GM23248 (cell line): Measurements from ENCODE around the gene MYH9. TPM values are rescaled to one million over a fixed set of nuclear protein-coding genes. Genes with fewer than 3 reads are reported as not detected.
A peak's percentile ranks its signal among the peaks of the same experiment; 100 is the strongest.

Experiments used
- DNase-seq: peaks from one replicate; pipeline ENCODE4 v3.0.0-alpha.2; 2015
- H2AFZ ChIP-seq: fragments of 200-600 bp; sonication (generic); 2 replicates; pipeline ENCODE4 v1.6.1; 2016; ENCODE audit warnings: antibody characterized with exemption
- H3F3A ChIP-seq: fragments of 200-600 bp; sonication (generic); 2 replicates; pipeline ENCODE4 v1.6.1; 2016; ENCODE audit warnings: mild to moderate bottlenecking, antibody characterized with exemption, mixed run types; ENCODE audit not compliant: insufficient read depth
- H3K27ac ChIP-seq: fragments of 200-600 bp; sonication (generic); 2 replicates; pipeline ENCODE4 v1.5.1; 2016; ENCODE audit warnings: mild to moderate bottlenecking
- H3K27me3 ChIP-seq: fragments of 200-600 bp; sonication (generic); replicated peaks from 2 replicates; pipeline ENCODE4 v1.6.1; 2016; ENCODE audit warnings: mild to moderate bottlenecking; ENCODE audit not compliant: insufficient read depth
- H3K36me3 ChIP-seq: fragments of 200-600 bp; sonication (generic); 2 replicates; pipeline ENCODE4 v1.6.1; 2016; ENCODE audit warnings: low read depth, mild to moderate bottlenecking
- H3K4me1 ChIP-seq: fragments of 200-600 bp; sonication (generic); 2 replicates; pipeline ENCODE4 v1.6.1; 2016; ENCODE audit warnings: mild to moderate bottlenecking; ENCODE audit not compliant: insufficient read depth
- H3K4me2 ChIP-seq: fragments of 200-600 bp; sonication (generic); one replicate; pipeline ENCODE4 v1.6.1; 2016; ENCODE audit warnings: mild to moderate bottlenecking; ENCODE audit not compliant: unreplicated experiment
- H3K4me3 ChIP-seq: fragments of 200-600 bp; sonication (generic); 2 replicates; pipeline ENCODE4 v1.5.1; 2016; ENCODE audit warnings: mild to moderate bottlenecking
- H3K79me2 ChIP-seq: fragments of 200-600 bp; sonication (generic); 2 replicates; pipeline ENCODE4 v1.6.1; 2016; ENCODE audit warnings: mild to moderate bottlenecking; ENCODE audit not compliant: insufficient read depth
- H3K9ac ChIP-seq: fragments of 200-600 bp; sonication (generic); 2 replicates; pipeline ENCODE4 v1.6.1; 2016; ENCODE audit warnings: mild to moderate bottlenecking
- H3K9me2 ChIP-seq: fragments of 200-600 bp; sonication (generic); 2 replicates; pipeline ENCODE4 v1.6.1; 2016; ENCODE audit warnings: mixed run types, mild to moderate bottlenecking, moderate library complexity; ENCODE audit not compliant: insufficient read depth
- H3K9me3 ChIP-seq: fragments of 200-600 bp; sonication (generic); one replicate; pipeline ENCODE4 v1.6.1; 2017; ENCODE audit warnings: low read depth
- H4K20me1 ChIP-seq: fragments of 200-600 bp; sonication (generic); 2 replicates; pipeline ENCODE4 v1.6.0; 2016; ENCODE audit not compliant: insufficient read depth
- EZH2 ChIP-seq: fragments of 200-600 bp; sonication (generic); IDR thresholded peaks from 2 replicates; pipeline ENCODE4 v1.6.1; 2018; ENCODE audit warnings: antibody characterized with exemption, mild to moderate bottlenecking; ENCODE audit not compliant: insufficient read depth, poor library complexity, severe bottlenecking
- EZH2phosphoT487 ChIP-seq: fragments of 200-600 bp; sonication (generic); IDR thresholded peaks from 2 replicates; pipeline ENCODE4 v1.6.1; 2018; ENCODE audit warnings: antibody characterized with exemption, moderate library complexity, mild to moderate bottlenecking, low read depth; ENCODE audit not compliant: insufficient read depth
- WGBS, 2 experiments: methylation state at CpG; one replicate each; pipeline ENCODE4 v1.1.6; 2015 to 2017; ENCODE audit warnings: low lambda C conversion rate in 2 of 2, low coverage in 1 of 2; ENCODE audit errors: missing lambda C conversion rate in 2 of 2; 5-methylcytosine and 5-hydroxymethylcytosine counted together
- in situ Hi-C: fragments of 300-500 bp; cut with MboI; formaldehyde crosslinking; loops from 2 replicates; pipeline ENCODE4 v1.15.0; 2020
- polyA plus RNA-seq: library from polyadenylated mRNA; unstranded; fragments of >200 nt; fragmentation: Nextera tagmentation; extraction: Ambion mirVana; gene quantifications from 2 replicates; pipeline ENCODE4 v1.2.1, GENCODE V29; 2016
- total RNA-seq: library from RNA; depleted of rRNA; stranded (reverse); fragments of >200 nt; shearing (Covaris generic); gene quantifications from 2 replicates; pipeline ENCODE4 v1.2.3, GENCODE V29; 2014

The MYH9 gene
- total and polyA plus RNA-seq, 2 experiments from 2014 or later = 287 to 420 TPM

DNA sequence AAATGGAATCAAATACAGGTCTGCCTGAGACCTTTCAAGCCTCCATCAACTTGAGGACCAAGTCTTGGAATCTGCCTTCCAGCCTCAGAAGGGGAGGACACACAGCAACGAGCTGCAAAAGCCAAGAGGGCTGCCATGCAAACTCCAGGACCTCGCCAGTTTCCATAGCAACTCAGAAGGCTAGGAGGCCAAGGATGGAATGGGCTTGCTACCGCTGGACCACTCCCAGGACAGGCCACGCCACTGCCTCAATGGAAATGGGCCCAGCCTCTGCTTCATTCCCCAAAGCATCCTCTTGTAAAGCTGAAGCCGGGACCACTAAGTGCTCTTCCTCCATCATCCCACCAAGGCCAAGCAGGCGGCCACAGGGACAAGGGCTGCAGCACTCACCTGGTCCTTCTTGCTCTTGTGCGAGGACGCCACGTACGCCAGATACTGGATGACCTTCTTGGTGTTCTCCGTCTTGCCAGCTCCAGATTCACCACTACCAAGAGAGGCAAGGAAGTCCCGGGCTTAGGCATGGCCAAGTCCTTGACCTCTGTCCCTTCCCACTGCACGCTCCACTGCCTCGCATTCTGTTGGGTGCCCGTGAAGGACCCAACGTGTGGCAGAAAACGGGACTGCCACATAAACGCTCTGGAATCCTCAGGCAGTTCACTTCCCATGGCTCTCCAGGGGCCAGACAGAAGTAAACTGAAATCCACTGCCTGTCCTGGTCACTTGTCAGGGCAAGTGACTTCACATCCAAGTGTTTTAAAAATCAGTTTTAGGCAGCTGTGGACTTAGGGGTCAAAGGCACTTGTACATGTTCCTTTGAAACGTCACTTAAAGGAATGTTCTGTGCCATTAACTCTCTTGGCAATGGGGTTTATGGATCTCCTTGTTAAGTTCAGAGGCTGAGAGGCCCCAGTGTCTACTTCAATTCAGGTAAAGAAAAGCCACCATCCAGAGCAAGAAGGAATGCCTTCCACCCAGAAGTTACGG lies 61.3 kb downstream of the MYH9 start:
- WGBS, 2 experiments = 90% methylated on average over 20 of the region's 20 CpGs
- H3K4me1 ChIP-seq = peaks cover 63% of the 10 kb centered on the region
- TF ChIP-seq EZH2phosphoT487 (no peak), EZH2 (no peak)
- H3K79me2 ChIP-seq = peaks cover 100% of the 10 kb centered on the region
- no peak overlapping the region for H2AFZ ChIP-seq
- H3K9me2 ChIP-seq = no peaks in the 10 kb centered on the region
- peaks cover 79% of the 10 kb centered on the region for H3F3A ChIP-seq
- no peak overlapping the region for H3K9ac ChIP-seq
- H3K36me3 ChIP-seq = peaks cover 29% of the 10 kb centered on the region
- no peak for DNase-seq
- H3K27ac ChIP-seq = peak overlapping the region; percentile 90; the same call in 1 of the 2 replicates
- in situ Hi-C loops = no loop called here
- H3K4me3 ChIP-seq = no peak overlapping the region
- H3K9me3 ChIP-seq = no peaks in the 10 kb centered on the region
- no peak overlapping the region for H3K4me2 ChIP-seq
- H4K20me1 ChIP-seq = no peaks in the 10 kb centered on the region
- no peaks in the 10 kb centered on the region for H3K27me3 ChIP-seq

- Histone ChIP-seq H3K79me2 (peaks cover 100% of the 10 kb centered on the region), H3K27me3 (no peaks in the 10 kb centered on the region), H3K27ac (peak overlapping the region; percentile 90), H3K36me3 (peaks cover 39% of the 10 kb centered on the region), H3K9ac (peak overlapping the region; percentile 76), H3K9me3 (no peaks in the 10 kb centered on the region), H3K9me2 (no peaks in the 10 kb centered on the region), H3K4me1 (peaks cover 52% of the 10 kb centered on the region), H4K20me1 (no peaks in the 10 kb centered on the region), H3F3A (peaks cover 74% of the 10 kb centered on the region), H3K4me3 (peak overlapping the region; percentile 11; the same call in 1 of the 2 replicates), H3K4me2 (peak overlapping the region; percentile 39), H2AFZ (no peak overlapping the region)
- TF ChIP-seq EZH2 (no peak), EZH2phosphoT487 (no peak)
- peak; percentile 89 for DNase-seq
- 79% methylated on average over 27 of the region's 27 CpGs for WGBS, 2 experiments
- in situ Hi-C loops = no loop called here
Observed at GRCh38 chr22:36325154-36326031, 62.4 kb downstream of the MYH9 start.

DNA sequence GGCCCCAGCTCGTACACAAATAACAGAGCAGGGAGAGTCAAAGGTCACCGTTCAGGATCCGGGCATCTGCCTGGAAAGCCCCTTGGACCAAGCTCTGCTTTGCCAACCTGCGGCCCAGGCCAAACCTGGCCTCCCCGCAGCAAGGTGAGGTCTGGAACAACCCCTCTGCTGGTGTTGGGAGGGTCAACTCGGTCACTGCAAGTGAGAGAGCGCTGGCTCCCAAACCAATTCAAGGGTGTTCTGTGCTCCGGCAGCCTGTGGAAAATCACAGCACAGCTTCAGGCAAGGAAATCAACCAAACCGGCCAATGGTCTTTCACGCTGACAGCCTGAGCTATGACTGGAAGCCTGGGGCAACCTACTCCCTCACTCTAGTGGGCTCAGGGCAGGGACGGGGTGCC lies 63.4 kb downstream of the MYH9 start:
- peak; percentile 46 for DNase-seq
- WGBS, 2 experiments = 52 to 54% methylated on average over 11 of the region's 11 CpGs
- 0 out of 2 replicates have a peak overlapping the region, but pooled peaks have one; percentile 11 for H3K4me3 ChIP-seq

GRCh38 chr22:36323855-36324331 lies 63.9 kb downstream of the MYH9 start:
- peaks cover 66% of the 10 kb centered on the region for H3F3A ChIP-seq
- peak; percentile 83 for DNase-seq
- H2AFZ ChIP-seq = no peak overlapping the region
- TF ChIP-seq EZH2phosphoT487 (no peak), EZH2 (no peak)
- whole genome bisulfite sequencing, 2 experiments = 12 to 16% methylated on average over 21 of the region's 21 CpGs
- H3K27me3 ChIP-seq = no peaks in the 10 kb centered on the region
- no peaks in the 10 kb centered on the region for H3K9me2 ChIP-seq
- peaks cover 37% of the 10 kb centered on the region for H3K4me1 ChIP-seq
- H3K9ac ChIP-seq = peak overlapping the region; percentile 76
- H3K4me2 ChIP-seq = peak overlapping the region; percentile 39
- in situ Hi-C loops = no loop called here
- no peaks in the 10 kb centered on the region for H3K9me3 ChIP-seq
- peak overlapping the region; percentile 90 for H3K27ac ChIP-seq
- peaks cover 53% of the 10 kb centered on the region for H3K36me3 ChIP-seq
- H4K20me1 ChIP-seq = no peaks in the 10 kb centered on the region
- no peak overlapping the region for H3K4me3 ChIP-seq
- peaks cover 100% of the 10 kb centered on the region for H3K79me2 ChIP-seq

More for the DNA sequence above, 63.4 kb downstream of the MYH9 start:
- H3K4me1 ChIP-seq = peaks cover 42% of the 10 kb centered on the region
- peak overlapping the region; percentile 90 for H3K27ac ChIP-seq
- H3F3A ChIP-seq = peaks cover 65% of the 10 kb centered on the region
- no peak for TF ChIP-seq EZH2phosphoT487
- no peak for TF ChIP-seq EZH2
- peaks cover 100% of the 10 kb centered on the region for H3K79me2 ChIP-seq
- H3K9ac ChIP-seq = peak overlapping the region; percentile 76
- no peak overlapping the region for H2AFZ ChIP-seq
- no peaks in the 10 kb centered on the region for H4K20me1 ChIP-seq
- H3K36me3 ChIP-seq = peaks cover 48% of the 10 kb centered on the region
- in situ Hi-C loops = no loop called here
- H3K4me2 ChIP-seq = peak overlapping the region; percentile 39
- no peaks in the 10 kb centered on the region for H3K9me2 ChIP-seq
- no peaks in the 10 kb centered on the region for H3K27me3 ChIP-seq
- H3K9me3 ChIP-seq = no peaks in the 10 kb centered on the region
